ENCODE measurements around the gene PITPNM3.

Gene PITPNM3

DNA sequence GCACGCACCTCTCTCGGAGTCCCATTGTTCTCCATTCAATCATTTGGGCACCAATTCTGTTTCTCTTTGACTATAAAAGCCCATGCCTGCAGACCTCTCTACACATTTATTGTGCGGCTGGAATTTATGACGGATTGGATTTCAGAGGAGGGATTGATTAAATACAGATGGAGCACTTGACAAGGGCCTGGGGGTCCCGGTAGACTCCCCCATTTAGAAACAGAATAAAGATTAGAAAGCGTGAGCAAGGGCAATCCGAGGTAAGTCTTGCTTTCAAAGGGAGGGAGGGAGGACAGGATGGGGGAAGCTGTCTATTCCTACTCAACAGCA, 15.1 kb upstream of the PITPNM3 start:
- H3K4me3 ChIP-seq (ENCODE audit: low read depth, low read length) = no peak overlapping the region
- in situ Hi-C loops (cut with HindIII; ENCODE audit: low sequenced_read_pairs) = no loop called here
- no peak for DNase-seq (ENCODE audit: low read depth)
- TF ChIP-seq, protein P1, sequence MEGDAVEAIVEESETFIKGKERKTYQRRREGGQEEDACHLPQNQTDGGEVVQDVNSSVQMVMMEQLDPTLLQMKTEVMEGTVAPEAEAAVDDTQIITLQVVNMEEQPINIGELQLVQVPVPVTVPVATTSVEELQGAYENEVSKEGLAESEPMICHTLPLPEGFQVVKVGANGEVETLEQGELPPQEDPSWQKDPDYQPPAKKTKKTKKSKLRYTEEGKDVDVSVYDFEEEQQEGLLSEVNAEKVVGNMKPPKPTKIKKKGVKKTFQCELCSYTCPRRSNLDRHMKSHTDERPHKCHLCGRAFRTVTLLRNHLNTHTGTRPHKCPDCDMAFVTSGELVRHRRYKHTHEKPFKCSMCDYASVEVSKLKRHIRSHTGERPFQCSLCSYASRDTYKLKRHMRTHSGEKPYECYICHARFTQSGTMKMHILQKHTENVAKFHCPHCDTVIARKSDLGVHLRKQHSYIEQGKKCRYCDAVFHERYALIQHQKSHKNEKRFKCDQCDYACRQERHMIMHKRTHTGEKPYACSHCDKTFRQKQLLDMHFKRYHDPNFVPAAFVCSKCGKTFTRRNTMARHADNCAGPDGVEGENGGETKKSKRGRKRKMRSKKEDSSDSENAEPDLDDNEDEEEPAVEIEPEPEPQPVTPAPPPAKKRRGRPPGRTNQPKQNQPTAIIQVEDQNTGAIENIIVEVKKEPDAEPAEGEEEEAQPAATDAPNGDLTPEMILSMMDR (IDR thresholded peaks at IDR 0.05; ENCODE audit: low read depth, low read length, missing control alignments) = no peak

DNA sequence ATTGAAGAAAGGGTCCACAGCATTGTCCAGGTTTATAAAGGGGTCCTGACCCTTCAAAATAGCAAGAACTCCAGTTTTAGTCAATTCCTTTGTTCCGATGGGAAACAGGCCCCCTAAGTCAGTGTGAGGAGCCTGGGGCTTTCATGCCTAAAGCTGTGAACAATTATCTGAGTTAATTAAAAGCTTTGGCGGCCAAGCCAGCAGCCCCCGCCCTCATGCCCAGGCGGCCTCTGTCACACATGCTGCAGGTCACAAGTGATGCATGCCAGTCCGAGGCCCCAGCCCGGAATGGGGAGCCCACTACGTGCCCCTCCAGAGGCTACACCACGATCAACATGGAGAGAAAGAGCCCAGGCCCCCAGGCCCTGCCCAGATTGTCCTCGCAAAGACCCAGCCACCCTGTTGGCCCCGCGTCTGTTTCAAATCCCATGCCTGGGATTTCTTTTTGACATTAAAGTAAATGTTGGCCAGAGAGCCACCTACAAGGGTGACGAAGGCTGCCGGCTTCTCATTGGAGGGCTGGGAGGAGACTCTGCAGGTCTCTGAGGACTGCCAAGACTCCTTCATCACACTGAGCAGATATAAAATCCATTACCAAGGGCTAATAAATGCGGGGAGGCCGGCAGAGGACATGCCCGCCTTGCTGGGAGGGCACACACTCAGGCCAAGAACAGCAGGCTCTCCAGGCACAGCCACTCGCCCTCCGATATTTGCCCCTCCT, 14.5 kb upstream of the PITPNM3 start:
- no peak overlapping the region for H3K4me3 ChIP-seq (ENCODE audit: low read depth, low read length)
- no peak for DNase-seq (ENCODE audit: low read depth)
- in situ Hi-C loops (cut with HindIII; ENCODE audit: low sequenced_read_pairs) = no loop called here
- TF ChIP-seq, protein P1 (IDR thresholded peaks at IDR 0.05; ENCODE audit: low read depth, low read length, missing control alignments) = no peak

GRCh38 chr17:6569370-6570285, 13.3 kb upstream of the PITPNM3 start:
- TF ChIP-seq, protein P1 (IDR thresholded peaks at IDR 0.05; ENCODE audit: low read depth, low read length, missing control alignments) = no peak
- in situ Hi-C loops (cut with HindIII; ENCODE audit: low sequenced_read_pairs) = no loop called here
- no peak overlapping the region for H3K4me3 ChIP-seq (ENCODE audit: low read depth, low read length)

DNA sequence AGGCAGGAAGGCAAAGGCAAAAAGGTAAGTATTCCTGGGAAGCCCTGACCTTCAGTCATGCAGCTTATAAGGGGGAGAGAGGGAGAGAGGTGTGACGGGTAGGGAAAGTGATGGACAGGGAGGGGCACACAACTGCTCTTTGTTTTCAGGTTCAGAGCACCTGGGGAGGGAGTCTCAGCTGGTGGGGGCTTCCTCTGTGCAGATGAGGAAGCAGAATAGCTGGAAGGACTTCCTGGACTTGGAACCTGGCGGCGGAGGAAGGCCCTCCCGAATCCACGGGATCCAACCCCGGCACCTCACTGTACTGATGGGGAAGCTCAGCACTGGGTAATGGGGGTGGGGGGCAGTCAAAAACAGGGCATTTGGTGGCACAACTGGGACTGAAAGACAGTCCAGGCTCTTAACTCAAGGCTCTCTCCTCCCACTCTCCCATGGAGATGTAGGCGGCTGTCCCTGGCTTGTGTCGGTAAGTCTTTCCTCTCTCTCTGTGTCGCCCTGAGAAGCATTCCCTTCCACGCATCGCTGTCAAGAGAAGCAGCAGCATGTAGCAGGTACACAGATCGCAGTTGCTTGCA, 11.9 kb upstream of the PITPNM3 start:
- in situ Hi-C loops (cut with HindIII; ENCODE audit: low sequenced_read_pairs) = no loop called here
- no peak for DNase-seq (ENCODE audit: low read depth)
- no peak overlapping the region for H3K4me3 ChIP-seq (ENCODE audit: low read depth, low read length)
- TF ChIP-seq, protein P1 (IDR thresholded peaks at IDR 0.05; ENCODE audit: low read depth, low read length, missing control alignments) = no peak

More at GRCh38 chr17:6569370-6570285, 13.3 kb upstream of the PITPNM3 start:
- no peak for DNase-seq (ENCODE audit: low read depth)

DNA sequence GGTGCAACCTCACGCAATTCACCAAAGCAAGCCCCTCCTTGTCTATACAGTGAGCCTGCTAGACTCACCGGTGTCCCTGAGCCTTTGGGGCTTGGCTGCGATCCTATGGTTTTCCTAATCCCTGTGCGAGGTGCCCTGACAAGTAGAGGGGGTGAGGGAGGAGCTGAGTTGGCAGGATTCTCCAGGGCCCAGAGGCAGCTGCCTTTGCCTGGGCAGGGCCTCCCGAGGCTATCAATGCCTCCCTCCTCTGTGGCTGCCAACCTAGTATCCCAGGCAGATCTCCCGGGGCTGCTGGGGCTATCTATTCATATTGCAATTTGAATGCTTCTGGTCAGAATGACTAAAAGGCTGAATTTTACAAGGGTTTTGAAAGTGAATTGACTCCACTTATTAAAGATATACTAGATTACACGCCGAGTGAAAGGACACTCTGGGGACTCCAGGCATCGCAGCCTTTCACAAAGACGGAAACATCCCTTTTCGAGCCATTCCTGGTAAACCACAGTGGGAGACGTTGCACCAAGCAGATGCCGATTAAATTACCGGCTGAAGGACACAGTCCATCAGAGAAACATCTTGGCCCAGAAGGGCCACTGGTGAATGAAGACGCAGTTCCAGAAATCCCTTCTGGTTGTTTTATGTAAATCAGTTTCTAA, 11.3 kb upstream of the PITPNM3 start:
- in situ Hi-C loops (cut with HindIII; ENCODE audit: low sequenced_read_pairs) = no loop called here
- no peak overlapping the region for H3K4me3 ChIP-seq (ENCODE audit: low read depth, low read length)
- TF ChIP-seq, protein P1 (IDR thresholded peaks at IDR 0.05; ENCODE audit: low read depth, low read length, missing control alignments) = no peak
- DNase-seq (ENCODE audit: low read depth) = no peak

- in situ Hi-C loops (cut with HindIII; ENCODE audit: low sequenced_read_pairs) = no loop called here
Observed at GRCh38 chr17:6561446-6561845, 5.1 kb upstream of the PITPNM3 start.

More at GRCh38 chr17:6561446-6561845, 5.1 kb upstream of the PITPNM3 start:
- no peak for DNase-seq (ENCODE audit: low read depth)
- TF ChIP-seq, protein P1 (IDR thresholded peaks at IDR 0.05; ENCODE audit: low read depth, low read length, missing control alignments) = no peak
- no peak overlapping the region for H3K4me3 ChIP-seq (ENCODE audit: low read depth, low read length)
